ENCODE data around the gene LRIG1. TPM values are rescaled to one million over a fixed set of nuclear protein-coding genes. Genes with fewer than 3 reads are reported as not detected.

Gene LRIG1
- polyA plus RNA-seq, 4 donors, result 21.1 to 27.7 (median 23.0) TPM

DNA sequence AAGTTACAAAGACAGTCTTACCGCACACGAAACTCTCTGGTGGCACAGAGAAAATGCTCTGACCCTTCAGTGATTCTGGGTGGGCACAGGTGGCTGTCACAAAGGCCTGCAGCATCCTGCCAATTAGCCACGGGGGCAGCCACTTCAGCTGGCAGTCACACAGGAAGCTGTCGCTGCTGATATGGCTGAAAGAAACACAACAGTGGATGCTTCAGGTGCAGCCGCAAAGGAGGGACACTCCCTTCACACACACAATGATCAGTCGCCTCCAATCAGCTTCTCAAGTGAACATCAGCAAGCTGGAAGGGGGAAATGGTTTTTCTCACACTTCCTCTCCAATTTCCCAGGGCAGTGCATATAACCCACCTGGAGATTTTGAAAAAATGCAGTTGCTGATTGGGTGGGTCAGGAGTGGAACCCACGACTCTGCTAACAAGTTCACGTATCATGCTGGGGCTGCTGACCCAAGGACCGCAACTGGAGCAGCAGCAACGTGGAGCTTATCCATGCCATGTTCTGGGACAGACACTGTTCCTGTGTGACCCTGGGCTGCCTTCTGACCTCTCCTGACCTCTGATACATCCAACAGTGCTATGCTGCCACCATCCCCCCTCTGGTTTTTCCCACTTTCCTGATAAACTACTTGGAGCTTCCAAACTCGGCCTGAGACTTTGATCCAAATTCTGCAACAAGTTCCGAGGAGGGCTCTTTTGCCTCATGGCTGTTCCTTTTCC lies 106.6 kb downstream of the LRIG1 start:
- no peak for DNase-seq (ENCODE audit: low read depth in 4 of 4, low spot score in 2 of 4)

DNA sequence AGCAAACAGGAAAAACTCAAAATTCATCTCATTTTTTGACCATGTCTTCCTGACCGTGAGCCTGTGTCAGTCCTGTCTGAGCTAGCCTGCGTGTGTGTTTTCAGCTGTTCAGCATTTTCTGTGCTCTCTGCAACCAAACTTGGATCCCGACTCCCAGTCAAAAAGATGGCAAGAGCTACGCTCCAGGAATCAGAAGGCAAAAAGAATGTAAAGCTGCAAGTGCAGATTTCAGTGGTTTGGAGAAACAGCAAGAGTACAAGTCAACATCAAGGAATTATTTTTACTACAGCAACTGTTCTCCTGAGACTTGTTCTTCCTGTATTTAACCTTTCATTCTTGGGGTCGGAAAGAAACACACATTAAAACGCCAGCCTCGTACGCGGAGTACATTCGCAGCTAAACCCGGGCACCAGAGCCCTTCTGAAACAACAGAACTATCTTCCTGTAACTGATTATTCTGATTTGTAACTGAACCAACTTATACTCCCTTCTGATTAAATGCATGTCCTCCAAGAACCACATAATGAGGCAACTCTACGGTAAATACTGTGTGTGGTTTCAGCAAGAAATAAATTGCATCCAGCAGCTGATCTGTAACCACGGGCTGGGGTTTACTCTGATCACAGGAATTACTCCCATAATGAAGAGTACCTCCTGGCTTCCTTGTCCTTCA lies 107.4 kb downstream of the LRIG1 start:
- DNase-seq (ENCODE audit: low read depth in 4 of 4, low spot score in 2 of 4), result no peak

DNA sequence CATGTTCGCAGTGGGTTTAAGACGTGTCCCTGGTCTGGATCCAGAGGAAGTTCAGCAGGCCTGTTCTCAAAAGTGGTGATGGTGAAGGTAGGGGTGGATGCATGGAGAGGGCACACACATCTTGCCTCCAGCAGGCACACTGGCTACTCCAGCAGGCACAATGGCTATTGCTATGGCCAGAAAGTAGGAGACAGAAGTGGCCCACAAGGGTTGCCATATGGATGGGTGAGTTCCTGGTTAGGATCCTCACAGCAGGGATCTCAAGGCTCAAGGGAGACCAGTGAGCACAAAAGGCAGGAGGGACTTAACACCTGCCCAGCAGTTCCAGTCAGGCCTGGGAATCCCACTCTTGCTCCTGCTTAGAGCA lies 107.9 kb downstream of the LRIG1 start:
- DNase-seq (ENCODE audit: low read depth in 4 of 4, low spot score in 2 of 4), result no peak

DNA sequence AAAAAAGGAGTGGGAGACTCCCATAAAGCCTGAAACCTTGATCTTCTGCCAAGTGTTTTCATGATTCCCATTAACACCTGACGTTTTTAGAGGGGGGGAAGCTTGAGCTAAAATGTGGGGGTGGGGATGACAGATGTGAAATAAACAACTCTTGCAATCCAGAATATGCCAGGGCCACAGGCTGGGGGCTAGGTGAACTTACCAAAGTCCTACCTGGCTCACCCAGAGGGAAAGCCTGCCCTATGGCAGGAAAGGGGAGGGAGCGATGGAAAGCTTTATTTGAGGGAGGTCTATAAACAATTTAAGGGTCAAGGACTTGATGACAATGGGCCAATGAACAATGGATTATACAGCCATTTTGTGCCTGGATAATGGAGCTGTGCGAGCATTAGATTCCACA lies 108.3 kb downstream of the LRIG1 start:
- no peak for DNase-seq (ENCODE audit: low read depth in 4 of 4, low spot score in 2 of 4)

DNA sequence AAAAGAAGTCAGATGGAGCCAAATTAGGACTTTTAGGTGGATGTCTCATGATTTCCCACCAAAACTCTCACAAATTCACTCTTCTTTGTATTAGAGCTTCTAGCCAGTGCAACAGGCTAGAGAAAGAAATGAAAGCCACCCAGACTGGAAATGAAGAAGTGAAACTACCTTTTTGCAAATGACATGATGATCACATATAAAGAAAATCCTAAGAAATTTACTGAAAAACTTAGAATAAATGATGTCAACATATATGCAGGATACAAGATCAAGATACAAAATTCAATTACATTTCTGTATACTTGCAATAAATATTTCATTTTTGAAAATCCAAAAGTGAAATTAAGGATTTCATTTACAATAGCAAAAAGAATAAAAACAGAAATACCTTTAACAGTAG lies 110.8 kb downstream of the LRIG1 start:
- no peak for DNase-seq (ENCODE audit: low read depth in 4 of 4, low spot score in 2 of 4)

DNA sequence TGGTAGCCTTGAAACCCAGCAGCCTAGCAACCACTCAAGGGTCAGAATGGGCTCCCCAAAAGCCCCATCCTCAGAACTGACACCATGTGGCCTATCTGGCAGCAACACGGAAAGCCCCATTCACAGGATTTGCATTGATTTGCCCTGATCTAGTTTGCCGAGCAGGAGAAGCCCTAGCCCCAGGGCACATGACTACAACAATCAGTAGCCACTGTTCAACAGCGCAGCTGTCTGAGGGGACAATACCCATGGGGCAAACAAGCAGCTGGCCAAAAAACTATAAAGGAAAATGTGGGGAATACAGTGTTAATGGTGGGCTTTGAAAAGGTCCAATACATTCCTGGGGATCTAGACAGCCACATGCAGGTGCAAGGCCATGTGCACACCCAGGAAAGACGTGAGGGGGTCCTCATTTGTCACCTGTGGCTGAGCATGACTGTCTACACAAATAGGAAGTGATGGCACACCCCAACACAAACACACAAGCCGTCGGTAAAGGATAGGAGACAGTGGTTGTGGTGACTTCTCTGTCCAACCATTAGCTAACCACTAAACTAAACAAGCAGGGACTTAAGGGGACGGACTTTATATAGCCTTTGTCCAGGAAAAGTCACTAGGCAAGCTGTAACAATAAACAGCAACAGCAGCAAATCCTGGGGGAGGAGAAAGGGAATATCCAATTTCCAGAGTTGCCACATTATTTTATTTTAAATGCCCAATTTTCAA lies 113.7 kb downstream of the LRIG1 start:
- no peak for DNase-seq (ENCODE audit: low read depth in 4 of 4, low spot score in 2 of 4)

DNA sequence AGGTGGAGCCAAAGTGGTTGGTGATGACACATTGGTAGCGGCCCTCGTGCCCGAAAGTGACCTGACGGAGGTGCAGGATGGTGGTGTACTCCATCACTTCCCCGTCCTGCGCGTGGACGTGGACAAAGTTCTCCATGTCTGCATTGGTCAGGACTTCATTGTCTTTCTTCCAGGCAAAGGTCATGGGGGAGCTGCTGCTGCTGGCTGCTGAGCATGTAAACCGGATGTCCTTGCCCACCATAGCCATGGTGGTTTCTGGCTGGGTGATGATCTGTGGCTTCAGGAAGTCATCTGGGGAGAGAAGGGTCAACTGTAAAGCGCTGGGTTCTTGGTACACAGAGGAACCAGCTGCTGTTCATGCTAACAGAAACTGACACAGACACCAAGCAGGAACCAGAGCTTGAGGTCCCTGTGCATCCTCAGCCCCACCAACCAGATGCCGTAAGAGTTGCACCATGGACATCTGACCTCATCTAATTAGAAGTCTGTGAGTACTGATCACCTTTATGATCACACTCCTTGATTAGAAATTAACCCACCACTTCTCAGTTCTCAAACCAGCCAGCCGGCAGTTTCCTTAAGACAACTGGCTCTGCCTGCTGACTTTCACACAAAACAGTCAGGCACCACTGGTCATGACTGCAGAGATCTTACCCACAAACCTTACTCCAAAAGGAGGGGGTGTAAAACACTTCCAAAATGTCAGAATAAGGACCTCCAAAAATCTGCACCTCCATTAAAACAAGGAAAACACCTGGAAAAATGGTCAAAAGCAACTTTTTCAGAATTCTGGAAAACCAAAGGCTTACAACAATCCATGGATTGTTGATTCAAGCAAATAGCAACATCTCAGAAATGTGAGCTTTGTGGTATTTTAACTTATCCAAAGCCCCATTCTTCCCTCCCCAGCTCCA lies 114.6 kb downstream of the LRIG1 start:
- DNase-seq (ENCODE audit: low read depth in 4 of 4, low spot score in 2 of 4), result no peak

DNA sequence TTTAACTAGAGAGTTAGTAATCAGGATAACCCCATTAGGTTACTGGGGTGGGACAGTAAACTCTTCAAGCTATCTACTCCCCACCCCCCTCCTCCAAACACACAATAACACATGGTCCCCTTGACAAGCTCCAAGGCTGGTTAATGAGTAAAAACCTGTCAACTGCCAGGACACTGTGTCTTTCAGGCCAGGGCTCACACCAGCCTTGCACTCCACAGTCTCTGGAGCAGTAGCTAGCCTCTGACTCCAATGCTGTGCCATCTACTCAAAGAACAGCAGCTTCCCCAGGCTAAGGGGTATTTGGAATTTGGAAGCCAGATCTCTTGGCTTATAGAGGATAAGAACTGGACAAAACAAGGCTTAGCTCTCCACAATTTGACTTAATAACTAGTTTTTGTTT lies 115.8 kb downstream of the LRIG1 start:
- no peak for DNase-seq (ENCODE audit: low read depth in 4 of 4, low spot score in 2 of 4)

DNA sequence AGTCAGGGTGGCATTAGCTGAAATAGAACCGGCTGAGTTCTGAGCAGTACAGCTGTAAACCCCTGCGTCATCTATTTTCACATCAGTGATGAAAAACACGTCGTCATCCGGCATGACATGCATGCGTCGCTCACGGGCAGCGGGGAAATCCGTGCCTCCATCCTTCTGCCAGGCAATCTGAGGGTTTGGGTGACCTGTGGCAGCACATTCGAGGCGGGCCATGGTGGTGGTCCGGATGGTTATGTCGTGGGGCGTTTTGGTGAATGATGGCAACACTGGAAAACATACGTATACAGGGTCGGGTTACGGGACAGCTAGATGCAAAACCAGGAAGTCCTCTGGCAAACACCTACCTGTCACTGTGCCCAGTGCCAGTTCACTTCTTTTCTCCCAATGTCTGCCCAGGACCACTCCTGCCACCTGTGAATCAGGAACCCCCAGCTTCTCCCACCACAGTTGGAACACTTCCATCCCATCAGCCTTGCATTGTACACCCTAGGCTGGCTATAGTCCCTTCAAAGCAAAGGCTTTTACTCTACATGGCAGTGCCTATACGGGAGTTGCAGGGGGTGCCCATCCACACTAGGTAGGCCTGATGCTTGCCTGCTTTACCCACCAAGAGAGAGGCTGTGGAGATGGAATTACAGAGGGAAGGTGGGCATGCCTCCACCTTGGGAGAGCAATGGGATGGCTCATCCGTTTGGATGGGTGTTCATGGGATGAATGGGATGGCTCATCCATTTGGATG lies 116.7 kb downstream of the LRIG1 start:
- DNase-seq (ENCODE audit: low read depth in 4 of 4, low spot score in 2 of 4), result no peak

DNA sequence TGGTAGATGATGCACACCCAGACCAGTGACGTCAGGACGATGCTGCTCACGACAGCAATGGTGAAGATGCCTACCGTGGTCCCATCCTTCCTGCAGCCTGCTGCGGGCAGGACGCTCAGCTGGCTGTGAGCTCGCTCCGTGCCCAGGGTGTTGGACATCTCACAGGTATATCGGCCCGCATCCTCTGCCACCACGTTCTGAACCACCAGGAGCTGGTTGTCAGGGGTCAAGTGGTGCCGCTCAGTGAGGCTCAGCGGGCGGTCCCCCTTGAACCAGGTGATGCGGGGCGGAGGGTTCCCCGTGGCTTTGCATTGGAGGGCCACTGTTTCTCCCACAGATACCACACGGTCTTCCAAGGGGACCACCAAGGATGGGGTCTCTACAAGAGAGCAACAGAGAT lies 117.8 kb downstream of the LRIG1 start:
- no peak for DNase-seq (ENCODE audit: low read depth in 4 of 4, low spot score in 2 of 4)

DNA sequence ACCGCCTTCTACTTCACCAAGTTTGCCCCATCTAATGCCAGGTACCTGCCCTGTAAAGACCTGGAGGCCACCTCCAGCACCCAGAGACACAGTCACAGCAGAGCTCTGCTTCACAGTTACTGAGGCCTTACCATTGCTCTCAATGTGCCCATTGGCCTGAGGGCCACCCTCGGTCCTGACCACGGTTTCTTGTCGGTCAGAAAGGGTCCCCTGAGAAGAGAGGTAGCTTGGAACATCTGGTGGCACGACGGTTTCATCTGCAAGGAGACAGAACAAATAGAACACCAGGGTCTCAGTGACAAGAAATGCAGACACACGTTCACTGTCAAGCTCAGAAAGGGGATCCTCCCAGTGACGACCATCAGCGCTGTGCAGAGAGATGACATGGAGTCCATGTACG lies 118.7 kb downstream of the LRIG1 start:
- no peak for DNase-seq (ENCODE audit: low read depth in 4 of 4, low spot score in 2 of 4)

DNA sequence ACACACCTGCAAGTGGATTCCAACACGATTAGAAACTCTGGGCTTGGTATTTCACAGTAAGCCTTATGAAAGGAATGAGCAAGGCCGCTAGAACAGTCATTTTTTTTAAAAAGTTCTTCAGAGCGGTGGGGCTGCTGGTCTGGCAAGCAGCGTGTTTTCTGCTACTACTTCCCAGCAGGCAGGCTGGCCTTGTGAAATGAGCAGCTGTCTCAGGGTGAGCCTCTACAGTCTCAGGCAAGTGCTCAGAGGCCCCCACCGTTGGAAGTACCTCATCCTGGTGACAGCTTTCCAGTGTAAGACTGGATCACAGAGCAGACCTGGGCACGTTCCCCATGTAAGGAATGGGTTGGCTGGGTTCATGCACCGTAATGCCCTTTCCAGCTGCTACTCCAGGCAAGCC lies 119.2 kb downstream of the LRIG1 start:
- no peak for DNase-seq (ENCODE audit: low read depth in 4 of 4, low spot score in 2 of 4)

DNA sequence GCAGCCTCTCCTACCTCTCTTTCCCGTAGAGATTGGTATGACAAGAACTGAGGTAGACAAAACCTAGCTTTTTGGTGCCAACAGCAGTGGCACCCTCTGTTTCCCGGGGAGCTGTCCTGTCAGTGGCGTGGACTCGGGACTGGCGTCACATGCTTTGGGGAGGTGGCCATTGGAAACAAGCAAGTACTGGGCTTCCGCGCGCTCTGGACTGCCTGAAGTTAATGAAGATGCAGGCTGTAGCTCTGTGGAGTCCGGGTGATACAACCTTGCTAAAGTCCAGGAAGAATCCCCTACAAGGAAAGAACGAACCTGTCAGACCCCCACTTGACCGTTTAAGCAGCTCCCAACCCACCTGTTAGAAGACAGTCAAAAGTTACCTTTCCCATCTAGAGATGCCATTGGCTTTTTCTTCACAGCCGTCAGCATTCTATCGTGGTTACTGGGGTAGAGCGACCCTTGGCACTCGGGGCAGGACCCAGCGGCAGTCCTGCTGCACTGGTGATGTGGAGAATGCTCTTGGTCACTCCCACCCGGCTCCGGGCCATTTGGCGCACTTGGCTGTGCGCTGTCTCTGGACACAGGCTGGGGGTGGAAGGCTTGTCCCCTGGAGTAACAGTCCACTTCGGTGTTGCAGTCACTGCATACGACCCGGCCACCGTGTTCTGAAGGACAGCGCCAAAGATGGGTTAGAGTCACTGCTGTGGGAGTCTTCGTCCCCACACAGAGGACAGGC lies 120.5 kb downstream of the LRIG1 start:
- DNase-seq (ENCODE audit: low read depth in 4 of 4, low spot score in 2 of 4), result no peak

DNA sequence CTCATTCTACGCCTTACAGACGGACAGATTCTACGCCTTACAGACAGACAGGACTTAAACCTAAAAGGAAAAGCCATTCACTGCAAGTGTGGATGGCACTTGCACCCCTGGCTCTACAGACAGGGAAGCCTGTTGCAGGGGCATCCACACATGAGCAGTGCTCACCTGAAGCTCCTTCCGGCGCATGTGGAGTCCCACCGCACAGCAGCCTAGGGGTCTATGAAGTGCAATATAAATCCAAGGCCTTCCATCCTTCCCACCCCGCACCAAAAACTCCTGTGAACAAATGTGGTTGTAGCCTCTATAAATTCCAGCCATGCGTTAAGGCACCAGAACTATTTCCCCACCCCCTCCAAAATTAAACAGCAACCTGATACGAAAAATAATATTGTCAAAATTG lies 121.3 kb downstream of the LRIG1 start:
- no peak for DNase-seq (ENCODE audit: low read depth in 4 of 4, low spot score in 2 of 4)

DNA sequence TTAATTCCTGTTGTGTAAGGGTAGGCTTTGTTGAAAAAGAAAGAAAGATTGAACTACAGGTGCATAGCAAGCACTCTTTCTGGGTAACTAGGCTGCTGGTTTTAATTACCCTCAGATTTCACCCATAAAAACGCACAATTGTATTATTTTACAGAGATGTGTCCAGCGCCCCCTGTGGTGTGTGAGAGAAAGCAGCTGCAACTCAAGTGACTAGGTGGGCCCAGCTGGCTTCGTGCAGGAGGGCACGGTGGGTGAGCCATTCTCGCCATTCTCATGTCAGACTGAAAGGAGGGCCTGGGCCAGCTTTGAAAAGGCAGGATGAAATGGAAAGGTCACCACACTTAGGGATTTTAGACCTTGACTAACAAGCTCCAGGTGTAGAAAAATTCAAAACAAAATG lies 122.6 kb downstream of the LRIG1 start:
- no peak for DNase-seq (ENCODE audit: low read depth in 4 of 4, low spot score in 2 of 4)

DNA sequence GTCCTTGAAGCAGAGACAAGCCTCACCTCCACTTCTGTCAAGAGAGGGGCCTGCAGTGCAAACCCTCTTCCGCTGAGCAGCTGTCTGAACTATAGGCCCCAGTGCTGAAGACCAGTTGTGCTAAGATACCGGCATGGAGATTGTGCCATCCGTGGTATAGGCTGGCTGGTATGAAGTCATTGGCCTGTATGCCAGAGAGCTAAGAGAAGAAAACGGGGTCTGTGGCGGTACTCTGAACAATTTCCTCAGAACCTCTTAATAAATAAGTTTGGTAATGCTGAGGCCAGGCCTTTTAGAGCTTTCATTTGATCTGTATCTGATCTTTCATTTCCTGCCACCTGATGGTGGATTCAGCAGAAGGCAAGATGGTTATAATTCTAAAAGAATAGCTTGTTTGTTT lies 123.0 kb downstream of the LRIG1 start:
- no peak for DNase-seq (ENCODE audit: low read depth in 4 of 4, low spot score in 2 of 4)

DNA sequence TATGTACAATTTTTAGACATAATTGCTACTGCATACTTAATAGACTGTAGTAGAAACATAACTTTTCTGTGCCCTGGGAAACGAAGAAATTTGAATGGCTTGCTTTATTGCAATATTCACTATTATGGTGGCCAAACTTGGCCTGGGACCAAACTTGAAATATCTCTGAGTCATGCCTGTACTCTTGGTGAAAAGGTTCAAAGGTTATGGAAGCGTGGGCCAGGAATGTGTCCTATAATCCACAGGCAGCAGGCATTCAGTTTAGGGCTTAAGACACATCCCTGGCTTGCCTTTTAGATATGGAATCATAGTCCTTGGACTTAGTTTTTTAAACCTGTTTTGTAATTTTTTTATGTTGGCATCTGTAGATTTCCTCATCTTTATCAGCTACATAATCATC lies 124.3 kb downstream of the LRIG1 start:
- DNase-seq (ENCODE audit: low read depth in 4 of 4, low spot score in 2 of 4), result no peak

DNA sequence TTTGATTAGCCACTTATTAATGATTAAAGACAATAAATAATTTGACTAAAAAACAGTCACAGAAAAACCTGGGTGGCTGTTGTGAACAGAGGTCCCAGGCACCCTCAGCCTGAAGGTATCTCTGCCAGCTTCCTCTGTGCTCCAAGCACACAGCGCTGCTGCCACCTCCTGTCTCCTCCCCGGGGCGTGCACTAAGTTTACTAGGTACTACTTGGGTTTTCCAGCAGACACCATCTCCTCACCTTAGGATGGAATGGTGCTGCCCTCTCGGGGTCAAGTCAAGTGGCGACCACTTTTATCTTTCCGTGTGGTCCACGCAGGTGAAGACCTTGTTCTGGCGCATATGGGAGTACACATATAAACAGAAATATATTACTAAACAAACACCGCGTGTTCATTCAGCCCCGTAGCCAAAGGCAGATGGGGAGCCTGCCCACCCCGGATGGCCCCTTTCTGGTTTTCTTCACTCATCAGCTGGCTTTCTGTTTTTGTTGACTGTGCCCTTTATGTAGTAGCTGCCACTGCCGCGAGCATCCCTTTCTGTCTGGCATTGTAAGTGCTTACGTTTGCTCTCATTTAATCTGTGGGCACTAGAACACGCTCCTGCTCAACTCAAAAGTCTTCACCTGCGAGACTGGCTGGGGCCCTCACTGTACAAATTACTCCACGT lies 128.0 kb downstream of the LRIG1 start:
- no peak for DNase-seq (ENCODE audit: low read depth in 4 of 4, low spot score in 2 of 4)

DNA sequence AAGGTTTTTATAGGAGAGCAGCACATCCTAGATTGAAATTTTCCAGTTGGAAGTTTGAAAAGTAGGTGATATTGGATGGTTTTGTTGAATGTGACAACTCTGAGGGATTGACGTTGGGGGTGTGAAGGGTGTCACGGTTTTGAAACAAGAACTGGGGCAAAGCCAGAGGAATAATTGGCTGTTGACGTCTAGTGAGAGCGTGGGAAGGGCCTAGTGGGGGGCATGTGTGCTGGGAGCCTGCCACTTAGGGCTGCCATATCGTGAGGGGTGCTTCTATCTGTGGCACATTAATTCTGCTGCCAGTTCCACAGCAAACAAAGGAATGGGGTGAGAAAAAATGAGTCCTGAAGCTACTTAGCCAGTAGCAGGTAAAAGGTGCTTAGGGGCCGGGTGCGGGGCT lies 129.4 kb downstream of the LRIG1 start:
- DNase-seq (ENCODE audit: low read depth in 4 of 4, low spot score in 2 of 4), result no peak

All from left renal cortex interstitium (tissue), 4 donors.